HG03159 (cell line): Measurements from ENCODE around the gene LAPTM5.

Experiments
- ATAC-seq: cut with Tn5 transposase; IDR thresholded peaks from one replicate; pipeline ENCODE4 v1.9.1; 2021; ENCODE audit warnings: mild to moderate bottlenecking, moderate library complexity; ENCODE audit not compliant: unreplicated experiment

LAPTM5 gene

GRCh38 chr1:30731109-30731805 lies 26.3 kb downstream of the LAPTM5 start:
- no peak for ATAC-seq

- ATAC-seq, result no peak
Observed at GRCh38 chr1:30730346-30731108, 27.0 kb downstream of the LAPTM5 start.

GRCh38 chr1:30729901-30730300 lies 27.7 kb downstream of the LAPTM5 start:
- no peak for ATAC-seq

GRCh38 chr1:30728832-30729638 lies 28.5 kb downstream of the LAPTM5 start:
- ATAC-seq, result no peak

- ATAC-seq, result no peak
Observed at GRCh38 chr1:30728340-30728739, 29.2 kb downstream of the LAPTM5 start.

- ATAC-seq, result no peak
Observed at GRCh38 chr1:30727824-30728223, 29.8 kb downstream of the LAPTM5 start.

GRCh38 chr1:30726773-30727684 lies 30.5 kb downstream of the LAPTM5 start:
- no peak for ATAC-seq

- no peak for ATAC-seq
Observed at GRCh38 chr1:30726236-30726635, 31.3 kb downstream of the LAPTM5 start.

- ATAC-seq, result no peak
Observed at GRCh38 chr1:30725450-30726095, 32.0 kb downstream of the LAPTM5 start.

GRCh38 chr1:30724655-30725421 lies 32.7 kb downstream of the LAPTM5 start:
- no peak for ATAC-seq

GRCh38 chr1:30724175-30724574 lies 33.4 kb downstream of the LAPTM5 start:
- ATAC-seq, result no peak

GRCh38 chr1:30723331-30723755 lies 34.2 kb downstream of the LAPTM5 start, which contains the start of gene MATN1:
TSS of gene MATN1 (minus strand) at chr1:30723585. CDS start at chr1:30723551, 34 bp downstream.
- no peak for ATAC-seq

- ATAC-seq, result no peak
Observed at GRCh38 chr1:30721812-30722537, 35.6 kb downstream of the LAPTM5 start.

- no peak for ATAC-seq
Observed at GRCh38 chr1:30721341-30721793, 36.2 kb downstream of the LAPTM5 start.

GRCh38 chr1:30720271-30721223 lies 37.0 kb downstream of the LAPTM5 start:
- no peak for ATAC-seq

GRCh38 chr1:30719406-30720270 lies 37.9 kb downstream of the LAPTM5 start:
- ATAC-seq, result no peak
